Activated T-helper 2 cell treated with anti-CD3 and anti-CD28 coated beads, Interferon-gamma antibody, Interleukin-2, Interleukin-4, amounts not matched to agents 10 μg/mL and 5 μg/mL and 100 μg/mL, durations not matched to agents 14 hours and 24 hours and 36 hours (primary cell): ENCODE results near the gene MRGPRD. TPM values are rescaled to one million over a fixed set of nuclear protein-coding genes. Genes with fewer than 3 reads are reported as not detected.

Experiments used
- DNase-seq: peaks from one replicate; pipeline ENCODE4 v3.0.0; 2021; ENCODE audit warnings: low spot score
- H3K27ac Mint-ChIP-seq: one replicate; pipeline ENCODE4 v1.8.0; 2021; ENCODE audit warnings: mixed read lengths
- H3K27me3 Mint-ChIP-seq: one replicate; pipeline ENCODE4 v1.8.0; 2021; ENCODE audit warnings: low read depth, mixed read lengths
- H3K36me3 Mint-ChIP-seq: one replicate; pipeline ENCODE4 v1.8.0; 2021; ENCODE audit warnings: low read depth, mixed read lengths
- H3K4me1 Mint-ChIP-seq: one replicate; pipeline ENCODE4 v1.8.0; 2021; ENCODE audit warnings: low read depth, mixed read lengths
- H3K4me3 Mint-ChIP-seq: one replicate; pipeline ENCODE4 v1.8.0; 2021; ENCODE audit warnings: low read depth, mild to moderate bottlenecking, moderate library complexity, mixed read lengths
- H3K9me3 Mint-ChIP-seq: one replicate; pipeline ENCODE4 v1.8.0; 2021; ENCODE audit warnings: mixed read lengths
- intact Hi-C: fragments of 100-400 bp; cut with micrococcal nuclease; formaldehyde crosslinking; loops from one replicate; pipeline ENCODE4 v1.15.1; 2023
- total RNA-seq: library from RNA; stranded (reverse); gene quantifications from 2 replicates; pipeline ENCODE4 v1.2.3, GENCODE V29; 2022

Gene MRGPRD
- total RNA-seq, 1 donor from 2014 or later, result not detected

DNA sequence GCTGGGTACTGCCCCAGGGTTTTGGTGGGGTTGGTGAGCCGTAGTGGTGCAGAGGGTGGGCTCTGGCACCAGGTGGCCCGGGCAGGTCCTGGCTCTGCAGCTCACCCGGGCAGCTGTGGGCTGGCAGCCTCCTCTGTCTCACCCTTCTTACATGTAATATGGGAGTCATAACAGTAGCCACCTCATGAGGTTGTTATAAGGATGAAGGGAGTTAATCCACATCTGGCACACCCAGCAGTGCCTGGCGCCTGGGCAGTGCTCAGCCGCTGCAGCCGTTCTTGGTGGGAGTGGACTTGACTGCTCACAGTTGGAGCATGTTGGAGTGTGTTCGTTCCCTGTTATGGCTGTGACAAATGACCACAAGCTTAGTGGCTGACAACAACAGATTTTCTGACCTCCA lies 48.4 kb downstream of the MRGPRD start:
- H3K27me3 Mint-ChIP-seq, result no peaks in the 10 kb centered on the region
- intact Hi-C loops, result no loop called here
- no peaks in the 10 kb centered on the region for H3K4me1 Mint-ChIP-seq
- H3K27ac Mint-ChIP-seq, result no peak overlapping the region
- no peak for DNase-seq
- no peak overlapping the region for H3K4me3 Mint-ChIP-seq
- H3K36me3 Mint-ChIP-seq, result peaks cover 30% of the 10 kb centered on the region
- no peaks in the 10 kb centered on the region for H3K9me3 Mint-ChIP-seq

DNA sequence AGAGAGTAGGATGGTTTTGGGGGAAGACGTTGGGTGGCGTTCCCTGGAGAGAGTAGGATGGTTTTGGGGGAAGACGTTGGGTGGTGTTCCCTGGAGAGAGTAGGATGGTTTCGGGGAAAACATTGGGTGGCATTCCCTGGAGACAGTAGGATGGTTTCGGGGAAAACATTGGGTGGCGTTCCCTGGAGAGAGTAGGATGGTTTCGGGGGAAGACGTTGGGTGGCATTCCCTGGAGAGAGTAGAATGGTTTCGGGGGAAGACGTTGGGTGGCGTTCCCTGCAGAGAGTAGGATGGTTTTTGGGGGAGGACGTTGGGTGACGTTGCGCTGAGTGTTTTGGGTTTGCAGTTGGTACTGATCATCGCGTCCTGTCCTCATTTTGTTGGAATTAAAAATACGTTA lies 48.9 kb downstream of the MRGPRD start:
- Mint-ChIP-seq H3K4me1 (no peaks in the 10 kb centered on the region), H3K36me3 (peaks cover 35% of the 10 kb centered on the region)

DNA sequence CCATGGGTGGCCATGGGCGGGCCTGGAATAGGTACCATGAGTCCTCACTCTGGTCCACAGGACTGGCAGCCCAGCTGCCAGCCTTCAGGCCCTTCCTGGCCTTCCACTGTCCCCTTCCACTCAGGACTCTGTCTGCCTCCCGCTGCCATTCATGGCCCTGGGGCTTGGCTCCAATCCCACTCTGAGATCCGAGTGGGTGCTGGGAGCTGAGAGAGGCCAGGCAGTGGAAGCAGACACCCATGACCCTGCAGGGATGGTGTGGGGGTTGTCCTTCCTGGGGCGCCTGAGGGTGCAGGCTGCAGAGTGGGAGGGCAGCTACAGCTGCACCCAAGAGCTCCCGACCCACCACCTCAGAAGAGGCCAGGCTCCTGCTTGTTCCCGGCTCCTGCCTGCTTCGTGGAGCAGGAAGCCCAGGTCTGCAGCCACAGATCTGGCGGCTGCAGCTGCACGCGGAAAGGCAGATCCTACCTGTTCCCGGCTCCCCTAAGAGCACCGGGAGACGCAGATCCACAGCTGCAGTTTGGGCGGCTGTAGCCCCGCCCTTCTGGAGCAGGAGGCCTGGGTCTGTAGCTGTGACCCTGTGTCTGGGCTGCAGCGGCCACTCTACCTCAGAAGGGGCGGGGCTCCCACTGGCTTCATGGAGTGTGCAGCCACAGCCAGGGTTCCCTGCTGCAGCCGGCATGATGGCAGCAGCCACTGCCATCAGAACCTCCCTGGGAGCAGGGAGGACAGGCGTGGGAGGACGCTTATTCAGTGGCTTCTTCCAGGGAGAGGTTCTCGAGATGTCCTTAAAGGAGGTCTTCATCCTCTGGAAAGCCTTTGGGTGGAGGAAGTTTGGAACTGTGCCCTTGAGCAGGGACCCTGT lies 49.6 kb downstream of the MRGPRD start:
- Mint-ChIP-seq H3K4me3 (no peak overlapping the region), H3K27ac (no peak overlapping the region), H3K36me3 (peaks cover 42% of the 10 kb centered on the region), H3K4me1 (no peaks in the 10 kb centered on the region), H3K9me3 (peaks cover 3% of the 10 kb centered on the region), H3K27me3 (no peaks in the 10 kb centered on the region)
- DNase-seq, result no peak
- intact Hi-C loops, result no loop called here

More for the DNA sequence above, 48.9 kb downstream of the MRGPRD start:
- H3K9me3 Mint-ChIP-seq, result peaks cover 3% of the 10 kb centered on the region
- DNase-seq, result no peak
- H3K27me3 Mint-ChIP-seq, result no peaks in the 10 kb centered on the region
- H3K4me3 Mint-ChIP-seq, result no peak overlapping the region
- intact Hi-C loops, result no loop called here
- H3K27ac Mint-ChIP-seq, result no peak overlapping the region

Other genes with a start within 250 kb of the MRGPRD start
- gene TESMIN, start 229.5 kb downstream of the MRGPRD start, total RNA-seq, result 3.8 and 5.5 TPM in 2 replicates
- 45.5 and 46.6 TPM in 2 replicates for gene CPT1A, start 139.1 kb downstream of the MRGPRD start, total RNA-seq
- 104 and 106 TPM in 2 replicates for gene MRPL21, start 77.2 kb downstream of the MRGPRD start, total RNA-seq
- 31.3 and 31.6 TPM in 2 replicates for gene IGHMBP2, start 77.1 kb downstream of the MRGPRD start, total RNA-seq
- not detected in 2 replicates for gene MRGPRF, start 32.3 kb upstream of the MRGPRD start, total RNA-seq
- gene TPCN2, start 67.9 kb upstream of the MRGPRD start, total RNA-seq, result 19.1 and 20.0 TPM in 2 replicates
- gene SMIM38, start 174.9 kb upstream of the MRGPRD start, total RNA-seq, result 0.41 and 0.53 TPM in 2 replicates